GM10847 (cell line): ENCODE data around the gene CD8B.

Source experiments
- POLR2A ChIP-seq: IDR thresholded peaks from 2 replicates; pipeline ENCODE4 v1.6.1; 2011; ENCODE audit not compliant: insufficient read length; ENCODE audit errors: extremely low read depth

CD8B gene

DNA sequence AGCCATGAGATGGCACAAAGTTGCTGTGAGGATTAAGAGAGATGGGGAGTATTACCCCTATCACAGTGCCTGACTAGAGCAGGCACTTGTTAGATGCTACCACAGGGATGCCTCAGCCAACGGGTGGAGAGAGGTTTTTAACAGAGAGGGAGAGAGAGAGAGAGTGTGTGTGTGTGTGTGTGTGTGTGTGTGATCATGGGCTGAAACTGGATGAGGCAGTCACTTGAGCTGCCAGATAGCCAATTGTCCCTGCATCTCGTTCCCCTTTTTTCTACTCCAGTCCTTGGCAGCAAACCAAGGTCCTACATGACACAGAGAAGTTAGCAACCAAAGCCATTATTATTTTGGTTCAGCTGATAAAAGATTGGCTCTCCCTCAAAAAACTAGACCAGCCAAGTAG, 74.0 kb downstream of the CD8B start:
- TF ChIP-seq POLR2A: no peak

DNA sequence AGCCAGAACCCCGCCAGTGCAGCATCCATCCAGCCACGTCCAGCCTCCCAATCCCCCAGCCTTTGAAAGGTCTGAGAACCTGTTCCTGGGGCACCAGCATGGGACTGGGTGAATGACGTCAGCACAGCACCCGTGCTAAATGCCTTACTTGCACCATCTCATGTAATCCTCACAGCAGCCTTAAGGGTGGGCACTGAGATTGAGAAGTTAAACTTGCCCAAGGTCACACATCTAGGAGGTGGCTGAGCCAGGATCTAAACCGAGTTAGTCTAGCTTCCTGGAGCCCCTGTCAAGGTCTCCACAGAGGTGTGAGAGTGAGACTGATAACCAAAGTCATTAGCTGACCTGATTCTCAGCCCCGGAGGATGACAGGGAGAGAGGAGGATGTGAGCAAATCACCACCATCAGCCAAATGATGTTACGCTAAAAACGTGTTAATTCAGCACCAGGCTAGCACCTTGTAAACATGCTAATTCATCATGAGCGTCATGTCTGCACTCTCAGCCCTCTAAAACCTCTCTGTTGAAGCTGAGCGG, 75.6 kb downstream of the CD8B start:
- no peak for TF ChIP-seq POLR2A

GRCh38 chr2:86785456-86785855, 76.2 kb downstream of the CD8B start:
- TF ChIP-seq POLR2A: no peak

DNA sequence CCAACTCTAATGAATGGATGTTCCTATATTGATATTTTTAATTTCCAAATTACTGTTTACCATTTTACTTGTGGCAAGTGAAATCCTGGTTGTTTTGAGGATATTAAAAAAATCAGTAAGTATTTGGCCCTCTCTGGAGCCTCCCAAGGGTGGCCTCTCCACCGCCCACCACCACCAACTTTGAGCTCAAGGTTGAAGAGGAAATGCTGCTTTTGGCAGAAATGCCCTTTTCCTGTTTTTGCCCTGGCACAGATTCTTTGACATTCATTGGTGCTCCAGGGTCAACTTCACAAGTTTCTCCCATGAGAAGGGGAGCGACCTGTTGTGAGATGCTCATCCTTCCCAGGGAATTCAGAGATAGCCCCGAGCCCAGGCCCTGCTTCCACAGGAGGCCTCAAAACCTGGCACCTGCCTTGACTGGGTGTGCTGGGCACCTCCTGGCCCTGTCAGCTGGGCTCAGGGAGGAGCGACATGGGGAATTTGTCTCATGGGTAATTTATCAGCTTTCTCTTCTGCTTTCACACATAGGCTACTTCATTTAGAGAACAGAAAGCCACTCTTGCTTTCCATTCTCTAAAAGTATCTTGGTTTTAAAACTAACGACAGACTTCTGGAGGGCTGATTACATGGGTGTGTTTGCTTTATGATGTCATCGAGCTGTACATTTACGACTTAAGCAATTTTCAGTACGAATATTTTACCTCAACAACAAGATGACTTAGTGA, 77.9 kb downstream of the CD8B start:
- TF ChIP-seq POLR2A: no peak

- no peak for TF ChIP-seq POLR2A
Observed at GRCh38 chr2:86782748-86783147, 78.9 kb downstream of the CD8B start.

GRCh38 chr2:86781363-86781762, 80.3 kb downstream of the CD8B start:
- TF ChIP-seq POLR2A: no peak

GRCh38 chr2:86779971-86780370, 81.7 kb downstream of the CD8B start:
- TF ChIP-seq POLR2A: no peak

DNA sequence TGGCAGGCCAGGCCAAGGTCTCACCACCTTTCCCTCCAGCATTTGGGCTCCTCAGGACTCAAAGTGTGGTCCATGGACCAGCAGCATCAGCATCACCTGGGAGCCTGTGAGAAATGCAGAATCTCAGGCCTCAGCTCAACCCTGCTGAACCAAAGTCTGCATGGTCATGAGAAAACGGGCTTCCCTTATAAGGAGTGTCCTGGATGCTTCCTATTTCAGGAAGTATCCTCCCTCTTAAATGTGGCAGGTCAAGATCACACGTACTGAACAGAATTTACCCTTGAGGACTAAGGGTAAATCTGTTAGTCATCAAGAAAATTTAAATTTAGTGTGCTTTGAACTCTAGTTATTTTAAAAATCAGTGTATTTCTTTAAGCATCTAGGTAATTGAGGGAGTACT, 82.7 kb downstream of the CD8B start:
- TF ChIP-seq POLR2A: no peak

DNA sequence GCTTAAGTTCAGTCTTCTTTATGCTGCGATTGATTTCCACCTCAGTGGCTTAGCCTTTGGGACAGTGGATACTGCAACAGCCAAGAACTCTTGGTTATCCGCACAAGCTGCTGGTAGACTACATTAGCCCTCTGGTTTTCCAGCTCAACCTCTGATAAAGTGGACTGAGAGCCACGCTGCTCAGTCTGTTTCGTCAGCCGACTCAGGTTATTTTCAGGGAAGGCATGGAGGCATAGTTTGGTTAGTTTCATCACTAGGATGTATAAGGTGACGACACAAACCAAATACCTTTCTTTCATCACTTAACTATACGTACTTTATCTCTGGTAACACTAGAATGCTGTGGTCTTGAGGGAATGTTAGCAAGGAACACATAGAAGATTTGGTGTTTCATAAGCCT, 85.2 kb downstream of the CD8B start:
- TF ChIP-seq POLR2A: no peak

DNA sequence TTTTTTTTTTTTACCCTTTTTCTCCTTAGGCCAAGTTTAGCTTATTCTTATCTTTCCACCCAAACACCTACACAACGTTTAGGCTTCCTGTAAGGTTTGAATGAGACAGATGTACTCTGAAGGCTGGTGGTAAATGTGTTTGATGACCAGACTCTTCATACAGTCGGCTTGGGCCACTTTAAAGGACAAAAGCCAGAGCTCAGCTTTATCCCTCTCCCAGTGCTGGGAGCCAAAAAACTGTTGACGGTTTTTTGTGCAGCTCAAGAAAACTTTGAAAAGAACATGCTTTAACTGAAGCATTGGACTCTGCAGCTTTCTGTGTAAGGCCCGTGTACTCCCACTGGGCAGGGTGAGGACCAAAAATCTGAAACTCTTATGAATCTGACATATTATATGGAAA, 86.3 kb downstream of the CD8B start:
- no peak for TF ChIP-seq POLR2A

- TF ChIP-seq POLR2A: no peak
Observed at GRCh38 chr2:86774862-86775261, 86.8 kb downstream of the CD8B start.

GRCh38 chr2:86772611-86773010, 89.1 kb downstream of the CD8B start:
- TF ChIP-seq POLR2A: no peak

GRCh38 chr2:86770816-86771301, 90.8 kb downstream of the CD8B start:
- no peak for TF ChIP-seq POLR2A

DNA sequence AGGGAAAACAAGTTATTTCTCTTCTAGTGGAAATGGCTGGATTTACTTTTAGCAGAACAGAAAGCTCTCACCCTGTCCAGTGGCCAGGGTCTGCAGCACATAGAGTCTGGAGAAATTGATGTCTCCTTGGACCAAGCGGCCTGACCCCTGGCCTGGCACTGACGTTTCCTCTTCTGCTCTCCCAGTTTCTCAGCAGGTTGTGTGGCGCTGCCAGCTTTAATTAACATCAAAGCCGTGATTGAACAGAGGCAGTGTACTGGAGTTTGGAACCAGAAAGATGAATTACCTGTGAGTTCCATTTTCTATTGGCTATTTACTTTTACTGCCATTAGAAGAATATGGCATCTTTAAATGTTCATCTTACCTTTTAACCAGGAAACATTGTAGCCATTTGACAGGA, 91.8 kb downstream of the CD8B start:
- no peak for TF ChIP-seq POLR2A

- TF ChIP-seq POLR2A: no peak
Observed at GRCh38 chr2:86768189-86768949, 93.3 kb downstream of the CD8B start.
